ENCODE data around the gene ADGRG2.
"Not testable (repeated sequence)": the region's sequence is repeated elsewhere in the genome, so short reads cannot be mapped to it uniquely, and the experiment has no call there.

Gene ADGRG2

DNA sequence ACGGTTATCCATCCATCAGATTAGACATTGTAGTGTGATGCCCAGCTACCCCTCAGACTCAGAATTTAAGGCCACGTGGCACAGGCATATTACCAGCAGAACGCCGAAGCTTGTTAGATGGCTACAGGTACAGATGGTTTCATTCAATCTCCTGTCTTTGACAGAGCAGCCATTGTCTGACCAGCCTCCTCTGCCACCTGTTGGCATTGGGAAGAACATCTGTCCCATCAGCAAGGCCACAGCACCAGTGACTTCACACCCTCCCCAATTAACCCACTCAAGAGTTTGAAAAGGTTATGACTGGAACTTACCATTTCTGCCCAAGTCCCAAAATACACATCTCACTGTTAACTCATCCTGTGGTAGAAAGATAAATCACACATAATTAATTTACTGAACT lies 116.4 kb downstream of the ADGRG2 start:
- DNase-seq: no peak

DNA sequence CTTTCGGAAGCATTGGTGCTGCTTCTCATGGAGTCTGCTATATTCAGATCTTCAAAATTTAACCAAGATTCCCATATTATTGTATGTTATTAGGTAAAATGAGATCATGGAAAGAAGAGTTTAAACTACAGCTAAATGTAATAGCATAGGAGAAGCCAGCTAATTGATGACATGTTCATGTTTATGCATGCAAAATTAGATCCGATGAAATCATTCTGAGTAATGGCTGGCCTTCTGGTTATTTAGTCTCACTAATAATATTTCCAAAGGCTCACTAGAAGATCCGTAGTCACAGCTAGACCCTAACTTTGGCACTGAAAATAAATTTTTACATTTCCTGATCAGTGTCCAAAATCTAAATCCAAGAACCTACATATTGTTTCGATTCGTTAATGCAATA lies 118.5 kb downstream of the ADGRG2 start:
- ATAC-seq (no peak), DNase-seq (no peak)

More for the DNA sequence above, 116.4 kb downstream of the ADGRG2 start:
- no peak for ATAC-seq

- ATAC-seq (no peak), DNase-seq (no peak)
Observed at GRCh38 chrX:18998653-18999052, 123.6 kb downstream of the ADGRG2 start.

DNA sequence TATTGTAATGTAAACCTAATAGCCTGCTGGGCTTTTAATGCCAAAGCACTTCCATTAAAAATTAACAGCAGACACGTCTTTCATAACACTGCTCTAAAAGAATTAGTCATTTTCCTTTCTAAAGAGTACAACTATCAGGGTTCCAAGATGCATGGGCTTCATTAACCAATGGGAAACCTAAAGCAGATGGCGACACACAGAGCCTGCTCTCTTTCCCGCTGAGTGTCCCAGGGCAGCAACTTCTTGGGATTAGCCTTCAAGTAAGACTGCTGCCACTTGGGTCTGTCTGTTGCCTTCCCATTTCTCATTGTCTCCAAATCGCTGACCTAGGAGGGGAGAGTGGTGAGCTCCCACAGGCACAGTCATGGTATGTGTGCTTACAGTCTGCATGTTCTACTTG lies 124.4 kb downstream of the ADGRG2 start:
- no peak for DNase-seq

GRCh38 chrX:18996536-18996935 lies 125.7 kb downstream of the ADGRG2 start:
- DNase-seq (no peak), ATAC-seq (no peak)

More for the DNA sequence above, 124.4 kb downstream of the ADGRG2 start:
- ATAC-seq: no peak

GRCh38 chrX:18995221-18995620 lies 127.0 kb downstream of the ADGRG2 start:
- ATAC-seq (no peak), DNase-seq (no peak)

DNA sequence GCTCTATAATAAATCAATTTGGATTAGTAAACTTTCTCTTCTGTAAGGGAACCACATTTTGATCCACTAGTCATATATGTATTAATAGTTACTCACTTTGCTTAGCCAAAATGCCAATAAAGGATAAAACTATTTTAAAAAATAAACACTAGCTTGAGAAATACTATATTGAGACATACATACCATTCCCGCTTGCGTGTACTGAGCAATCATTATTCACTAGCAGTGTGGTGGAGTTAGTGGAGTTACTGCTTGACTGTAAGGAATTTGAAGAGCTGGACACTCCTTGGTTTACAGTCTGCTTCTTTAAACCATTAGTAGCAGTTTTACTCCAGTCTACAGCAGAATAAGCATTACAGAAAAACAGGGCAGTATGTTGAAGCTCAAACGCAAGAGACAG lies 127.6 kb downstream of the ADGRG2 start:
- ATAC-seq (no peak), DNase-seq (no peak)

DNA sequence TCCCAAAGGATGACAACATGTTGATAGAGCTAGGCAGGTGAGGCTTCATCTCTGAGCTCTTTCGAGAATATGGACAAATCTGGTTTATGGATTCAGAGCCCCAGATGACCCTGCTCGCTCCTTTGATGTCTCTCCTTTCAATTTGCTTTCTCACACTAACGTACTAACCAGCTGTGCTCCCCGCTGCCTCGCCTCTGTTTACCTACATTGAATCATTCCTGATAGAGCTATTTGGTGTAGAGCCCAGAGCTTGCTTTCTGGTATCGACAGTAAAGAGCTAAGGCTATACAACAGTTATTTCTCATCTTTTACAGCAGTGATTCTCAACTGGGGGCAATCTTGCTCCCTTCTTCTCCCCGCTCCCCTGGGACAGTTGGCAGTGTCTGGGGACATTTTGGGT lies 129.4 kb downstream of the ADGRG2 start:
- DNase-seq (no peak), ATAC-seq (no peak)

DNA sequence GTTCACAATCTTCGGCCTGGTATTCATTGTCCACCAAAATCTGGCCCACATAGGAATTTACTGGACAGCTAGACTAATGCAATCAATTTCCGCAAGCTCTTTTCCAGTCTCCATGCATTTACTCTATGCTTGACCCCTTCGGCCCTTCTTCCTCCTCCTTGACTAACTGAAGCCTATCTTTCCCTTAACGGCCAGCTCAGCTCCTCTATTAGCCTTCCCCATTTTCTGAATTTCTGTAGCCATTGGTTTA lies 137.2 kb downstream of the ADGRG2 start:
- no peak for DNase-seq
- no peak for ATAC-seq

- DNase-seq (peak; percentile 81), ATAC-seq (peak; percentile 89)
Observed at GRCh38 chrX:18984381-18985185, 137.7 kb downstream of the ADGRG2 start.

GRCh38 chrX:18983666-18984380 lies 138.4 kb downstream of the ADGRG2 start, which contains the start of gene PHKA2:
TSS of gene PHKA2 (minus strand) at chrX:18984114. CDS start at chrX:18983932, 182 bp downstream.
- ATAC-seq: peak; percentile 30
- peak; percentile 56 for DNase-seq

GRCh38 chrX:18981124-18981807 lies 141.0 kb downstream of the ADGRG2 start:
- no peak for DNase-seq
- ATAC-seq: no peak

- not testable (repeated sequence) for ATAC-seq, DNase-seq
Observed at GRCh38 chrX:18980262-18980661, 142.0 kb downstream of the ADGRG2 start.

DNA sequence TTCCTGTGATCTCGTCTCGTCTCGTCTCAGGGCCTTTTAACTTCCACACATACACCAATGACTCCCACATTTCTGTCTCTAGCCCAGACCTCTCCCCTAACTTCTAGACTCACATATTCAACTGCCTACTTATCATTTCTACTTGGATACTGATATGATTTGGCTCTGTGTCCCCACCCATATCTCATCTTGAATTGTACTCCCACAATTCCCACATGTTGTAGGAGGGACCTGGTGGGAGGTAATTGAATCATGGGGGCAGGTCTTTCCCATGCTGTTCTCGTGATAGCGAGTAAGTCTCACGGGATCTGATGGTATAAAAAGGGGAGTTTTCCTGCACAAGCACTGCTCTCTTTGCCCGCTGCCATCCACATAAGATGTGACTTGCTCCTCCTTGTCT lies 147.3 kb downstream of the ADGRG2 start:
- DNase-seq: no peak
- ATAC-seq: no peak

DNA sequence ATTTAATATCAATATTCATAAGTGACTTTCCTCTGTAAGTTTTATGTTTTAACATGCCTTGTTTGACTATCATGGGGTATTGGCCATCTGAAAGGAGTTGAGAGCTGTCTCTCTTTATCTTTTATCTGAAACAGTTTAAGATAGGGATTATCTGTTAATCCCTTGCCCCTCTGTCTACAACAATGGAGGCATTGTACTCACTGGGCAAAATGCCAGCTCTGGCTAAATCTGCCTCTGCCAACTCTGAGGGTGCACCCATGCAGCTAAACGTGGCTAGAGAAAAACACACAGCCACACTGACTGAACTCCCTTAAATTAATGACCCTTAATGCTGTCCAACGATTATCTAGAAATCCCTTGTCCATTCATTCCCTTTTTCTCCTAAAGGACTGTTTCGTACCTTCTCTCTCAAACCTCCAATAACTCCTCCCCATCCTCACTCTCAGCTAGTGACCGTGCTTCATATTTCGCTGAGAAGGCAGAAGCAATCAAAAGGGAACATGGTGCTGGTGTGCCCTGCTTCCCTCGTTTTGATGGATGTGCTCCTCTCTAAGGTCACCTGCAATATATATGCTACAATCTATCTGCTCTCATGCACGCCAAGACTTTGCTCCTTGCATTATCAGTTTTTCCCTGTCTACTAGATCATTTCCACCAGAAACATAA lies 148.6 kb downstream of the ADGRG2 start:
- DNase-seq (no peak), ATAC-seq (no peak)

DNA sequence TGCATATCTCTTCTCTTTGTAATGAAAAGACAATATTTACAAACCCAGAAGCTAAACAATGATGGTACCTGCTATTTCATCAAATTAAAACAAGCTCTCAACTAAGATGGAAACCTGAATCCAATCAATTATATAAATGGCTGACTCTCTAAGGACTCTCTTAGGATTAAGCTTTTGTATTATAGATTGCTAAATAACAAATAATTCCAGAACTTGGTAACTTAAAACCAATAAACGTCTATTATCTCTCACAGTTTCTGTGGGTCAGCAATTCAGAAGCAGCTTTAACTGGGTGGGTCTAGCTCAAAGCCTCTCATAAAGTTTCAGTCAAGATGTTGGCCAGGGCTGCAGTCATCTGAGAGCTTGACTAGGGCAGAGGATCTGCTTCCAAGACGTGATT lies 150.8 kb downstream of the ADGRG2 start:
- DNase-seq (no peak), ATAC-seq (no peak)

DNA sequence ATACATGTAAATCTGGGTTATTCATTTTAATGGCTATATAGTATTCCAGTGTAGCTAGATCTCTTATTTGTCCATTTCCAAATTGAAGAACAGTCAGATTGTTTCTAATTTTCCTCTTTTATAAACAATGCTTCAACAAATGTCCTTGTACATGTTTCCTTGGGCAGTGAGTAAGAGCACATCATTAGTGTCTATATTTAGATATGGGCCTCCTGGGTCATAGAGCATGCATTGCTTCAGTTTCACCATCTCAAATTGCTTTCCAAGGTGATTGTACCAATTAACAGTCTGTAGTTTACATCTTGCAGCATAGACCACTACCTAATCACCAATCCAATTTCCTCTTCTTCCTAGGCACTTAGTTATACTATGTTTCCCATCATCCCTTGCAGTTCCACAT lies 151.8 kb downstream of the ADGRG2 start:
- ATAC-seq (no peak), DNase-seq (no peak)

- no peak for ATAC-seq
Observed at GRCh38 chrX:18966624-18967023, 155.6 kb downstream of the ADGRG2 start.

DNA sequence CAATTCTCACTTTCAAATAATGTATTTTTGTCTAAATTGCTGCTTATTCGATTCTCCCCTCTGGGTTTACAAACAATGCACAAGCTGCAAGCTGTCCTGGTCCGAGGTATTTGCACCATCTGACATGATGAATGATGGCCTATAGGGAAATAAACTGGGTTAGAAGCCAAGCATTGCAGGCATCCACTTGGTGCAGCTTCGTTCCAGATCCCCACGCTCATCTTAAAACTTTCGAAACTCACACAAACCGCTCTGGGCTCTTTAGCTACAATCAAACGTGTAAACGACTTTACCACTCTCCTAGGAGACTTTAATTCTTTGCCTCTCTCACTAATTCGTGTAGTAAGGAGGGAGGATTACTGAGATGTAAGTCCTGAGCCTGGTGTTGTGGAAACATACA lies 157.4 kb downstream of the ADGRG2 start:
- DNase-seq (no peak), ATAC-seq (no peak)

More at GRCh38 chrX:18966624-18967023, 155.6 kb downstream of the ADGRG2 start:
- DNase-seq: no peak

- ATAC-seq (no peak), DNase-seq (no peak)
Observed at GRCh38 chrX:18964026-18964425, 158.2 kb downstream of the ADGRG2 start.

DNA sequence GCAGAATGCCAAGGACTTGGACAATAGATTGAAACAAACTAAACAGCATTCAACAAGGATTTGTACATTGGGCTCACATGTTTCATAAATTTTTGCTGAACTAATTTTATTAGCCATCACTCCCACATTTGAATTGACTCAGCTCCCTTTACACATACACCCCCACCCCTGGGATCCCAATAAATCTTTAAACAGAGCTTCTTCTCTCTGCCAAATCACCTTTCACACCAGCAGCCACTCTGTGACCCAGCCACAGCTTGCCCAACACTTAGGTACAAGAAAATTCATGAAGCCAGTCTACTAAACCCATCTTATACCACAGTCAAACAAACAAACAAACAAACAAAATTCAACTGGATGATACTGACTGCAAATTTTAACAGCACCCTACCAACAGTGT lies 159.9 kb downstream of the ADGRG2 start:
- DNase-seq (no peak), ATAC-seq (no peak)

- DNase-seq (no peak), ATAC-seq (no peak)
Observed at GRCh38 chrX:18961686-18962085, 160.6 kb downstream of the ADGRG2 start.

Data from stimulated activated naive CD8-positive, alpha-beta T cell treated with anti-CD3 and anti-CD28 coated beads, Interleukin-15, Interleukin-2, amounts not matched to agents 100 U/mL and 50 U/mL, for 24 hours (primary cell).